Type B pancreatic cell (in vitro differentiated cells): ENCODE data around the gene TMIGD2. TPM values are rescaled to one million over a fixed set of nuclear protein-coding genes. Genes with fewer than 3 reads are reported as not detected.
"Not testable (repeated sequence)": the region's sequence is repeated elsewhere in the genome, so short reads cannot be mapped to it uniquely, and the experiment has no call there.

Experiments
- DNase-seq: peaks from one replicate; pipeline ENCODE4 v3.0.0; 2021; ENCODE audit warnings: mixed read lengths; ENCODE audit not compliant: unreplicated experiment; ENCODE audit errors: extremely low spot score
- H3K27ac Mint-ChIP-seq: 2 replicates; pipeline ENCODE4 v1.8.0; 2021; ENCODE audit warnings: mild to moderate bottlenecking, mixed read lengths
- H3K27me3 Mint-ChIP-seq: 2 replicates; pipeline ENCODE4 v1.8.0; 2021; ENCODE audit warnings: mixed read lengths
- H3K36me3 Mint-ChIP-seq: 2 replicates; pipeline ENCODE4 v1.8.0; 2021; ENCODE audit warnings: mixed read lengths
- H3K4me1 Mint-ChIP-seq: one replicate; pipeline ENCODE4 v1.8.0; 2021; ENCODE audit warnings: mixed read lengths; ENCODE audit not compliant: unreplicated experiment
- H3K4me3 Mint-ChIP-seq: 2 replicates; pipeline ENCODE4 v1.8.0; 2021; ENCODE audit warnings: mild to moderate bottlenecking, mixed read lengths
- H3K9me3 Mint-ChIP-seq: 2 replicates; pipeline ENCODE4 v1.8.0; 2021; ENCODE audit warnings: mixed read lengths
- total RNA-seq: library from RNA; stranded (reverse); gene quantifications from 2 replicates; pipeline ENCODE4 v1.2.1, GENCODE V29; 2021; ENCODE audit warnings: low replicate concordance
- TF ChIP-seq, protein P1 (sequence below): fragments of 200-600 bp; sonication (generic); conservative IDR thresholded peaks from 2 replicates; pipeline ENCODE4 v1.5.0; 2021; ENCODE audit warnings: antibody characterized with exemption, mild to moderate bottlenecking

Gene TMIGD2
- total RNA-seq, 1 donor from 2014 or later, result not detected

DNA sequence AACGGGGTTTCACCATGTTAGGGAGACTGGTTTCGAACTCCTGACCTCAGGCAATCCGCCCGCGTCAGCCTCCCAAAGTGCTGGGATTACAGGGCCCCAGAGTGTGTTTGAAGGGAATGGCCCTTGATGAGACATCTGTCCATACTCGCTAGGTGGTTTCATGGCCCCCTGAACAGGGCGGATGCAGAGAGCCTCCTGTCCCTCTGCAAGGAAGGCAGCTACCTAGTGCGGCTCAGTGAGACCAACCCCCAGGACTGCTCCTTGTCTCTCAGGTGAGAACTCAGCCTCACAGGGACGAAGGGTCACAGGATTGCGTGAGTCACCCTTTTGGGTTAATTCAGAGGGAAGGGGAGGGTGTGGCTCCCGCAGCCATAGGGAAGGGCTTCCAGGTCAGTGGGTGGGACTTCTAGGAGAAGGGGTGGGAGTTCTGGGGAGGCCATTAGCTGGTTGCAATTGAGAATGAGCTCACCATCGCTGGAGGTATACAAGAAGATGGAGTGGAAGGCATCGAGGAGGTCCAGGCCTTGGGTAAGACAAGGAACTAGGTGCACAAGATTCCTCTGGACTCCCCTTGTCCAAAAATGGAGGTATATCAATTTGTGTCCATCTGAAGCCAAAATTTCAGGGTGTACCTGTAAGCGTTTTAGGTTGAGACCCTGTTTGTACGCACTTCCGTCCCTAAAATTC lies 14.0 kb downstream of the TMIGD2 start:
- Mint-ChIP-seq H3K27ac (no peak overlapping the region), H3K4me1 (peaks cover 4% of the 10 kb centered on the region), H3K9me3 (no peaks in the 10 kb centered on the region), H3K36me3 (no peaks in the 10 kb centered on the region), H3K27me3 (peaks cover 14% of the 10 kb centered on the region), H3K4me3 (no peak overlapping the region)
- DNase-seq, result no peak
- TF ChIP-seq, protein P1, sequence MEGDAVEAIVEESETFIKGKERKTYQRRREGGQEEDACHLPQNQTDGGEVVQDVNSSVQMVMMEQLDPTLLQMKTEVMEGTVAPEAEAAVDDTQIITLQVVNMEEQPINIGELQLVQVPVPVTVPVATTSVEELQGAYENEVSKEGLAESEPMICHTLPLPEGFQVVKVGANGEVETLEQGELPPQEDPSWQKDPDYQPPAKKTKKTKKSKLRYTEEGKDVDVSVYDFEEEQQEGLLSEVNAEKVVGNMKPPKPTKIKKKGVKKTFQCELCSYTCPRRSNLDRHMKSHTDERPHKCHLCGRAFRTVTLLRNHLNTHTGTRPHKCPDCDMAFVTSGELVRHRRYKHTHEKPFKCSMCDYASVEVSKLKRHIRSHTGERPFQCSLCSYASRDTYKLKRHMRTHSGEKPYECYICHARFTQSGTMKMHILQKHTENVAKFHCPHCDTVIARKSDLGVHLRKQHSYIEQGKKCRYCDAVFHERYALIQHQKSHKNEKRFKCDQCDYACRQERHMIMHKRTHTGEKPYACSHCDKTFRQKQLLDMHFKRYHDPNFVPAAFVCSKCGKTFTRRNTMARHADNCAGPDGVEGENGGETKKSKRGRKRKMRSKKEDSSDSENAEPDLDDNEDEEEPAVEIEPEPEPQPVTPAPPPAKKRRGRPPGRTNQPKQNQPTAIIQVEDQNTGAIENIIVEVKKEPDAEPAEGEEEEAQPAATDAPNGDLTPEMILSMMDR, result no peak

DNA sequence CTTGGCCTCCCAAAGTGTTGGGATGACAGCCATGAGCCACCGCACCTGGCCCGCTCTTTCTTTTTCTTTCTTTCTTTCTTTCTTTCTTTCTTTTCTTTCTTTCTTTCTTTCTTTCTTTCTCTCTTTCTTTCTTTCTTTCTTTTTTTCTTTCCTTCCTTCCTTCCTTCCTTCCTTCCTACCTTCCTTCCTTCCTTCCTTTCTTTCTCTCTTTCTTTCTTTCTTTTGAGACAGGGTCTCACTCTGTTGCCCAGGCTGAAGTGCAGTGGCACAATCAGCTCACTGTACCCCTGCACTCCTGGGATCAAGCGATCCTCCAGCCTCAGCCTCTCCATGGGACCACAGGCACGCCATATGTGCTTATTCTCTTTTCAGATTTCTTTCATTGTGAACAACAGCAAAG lies 16.0 kb downstream of the TMIGD2 start:
- not testable (repeated sequence) for DNase-seq, H3K27ac Mint-ChIP-seq
- H3K27me3 Mint-ChIP-seq, result peaks cover 29% of the 10 kb centered on the region

DNA sequence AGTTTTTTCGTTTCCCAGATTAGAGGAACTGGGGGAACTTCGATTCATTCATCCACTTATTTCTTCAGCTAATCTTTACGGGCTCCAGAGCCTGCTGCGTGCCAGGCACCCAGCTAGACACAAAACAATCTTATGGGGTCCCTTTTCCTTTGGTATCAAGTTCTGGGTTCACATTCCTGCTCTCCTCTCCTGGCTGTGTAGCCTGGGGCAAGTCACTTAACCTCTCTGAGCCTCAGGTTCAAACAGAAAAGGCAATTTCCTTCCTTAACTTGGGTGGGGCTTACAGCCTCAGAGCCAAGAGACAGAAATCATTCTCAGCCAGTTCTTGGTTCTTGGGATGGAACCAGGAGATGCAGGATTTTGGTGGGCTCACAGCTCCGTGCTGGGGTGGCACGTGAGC lies 17.2 kb downstream of the TMIGD2 start:
- DNase-seq, result no peak
- Mint-ChIP-seq H3K36me3 (no peaks in the 10 kb centered on the region), H3K4me1 (no peaks in the 10 kb centered on the region), H3K9me3 (no peaks in the 10 kb centered on the region), H3K27me3 (peaks cover 40% of the 10 kb centered on the region), H3K4me3 (no peak overlapping the region), H3K27ac (no peak overlapping the region)
- TF ChIP-seq, protein P1, result no peak

More for the DNA sequence above, 16.0 kb downstream of the TMIGD2 start:
- not testable (repeated sequence) for H3K36me3 Mint-ChIP-seq, H3K4me3 Mint-ChIP-seq, H3K9me3 Mint-ChIP-seq, H3K4me1 Mint-ChIP-seq

DNA sequence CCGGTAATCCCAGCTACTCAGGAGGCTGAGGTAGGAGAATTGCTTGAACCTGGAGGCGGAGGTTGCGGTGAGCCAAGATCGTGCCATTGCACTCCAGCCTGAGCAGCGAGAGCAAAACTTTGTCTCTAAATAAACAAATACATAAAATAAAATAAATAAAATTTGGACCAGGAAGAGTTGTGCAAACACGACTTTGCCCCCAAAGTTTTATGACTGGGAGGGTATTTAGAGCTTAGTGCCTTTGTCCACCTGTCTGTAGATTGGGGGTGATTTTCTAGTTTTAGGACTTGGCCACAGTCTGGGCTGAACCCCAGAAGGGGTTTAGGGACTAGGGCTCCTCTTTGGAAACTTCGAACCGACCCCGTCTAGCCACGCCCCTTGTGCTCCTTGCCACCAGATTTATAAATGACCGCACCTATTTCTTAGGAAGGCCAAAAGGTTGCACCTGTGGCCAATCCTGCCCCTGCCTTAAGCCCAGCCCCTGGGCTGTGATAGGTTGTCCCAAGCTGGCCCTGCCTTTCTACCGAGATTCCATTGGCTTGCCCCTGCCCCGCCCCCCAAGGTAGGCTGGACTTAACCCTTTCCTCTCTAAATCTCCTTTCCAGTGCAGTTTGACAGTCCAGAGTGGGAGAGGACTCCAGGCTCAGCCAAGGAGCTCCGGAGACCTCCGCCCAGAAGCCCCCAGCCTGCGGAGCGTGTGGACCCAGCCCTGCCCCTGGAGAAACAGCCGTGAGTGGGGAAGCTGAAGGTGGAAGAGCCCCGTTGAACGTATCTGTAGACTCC lies 17.8 kb downstream of the TMIGD2 start:
- Mint-ChIP-seq H3K27me3 (peaks cover 44% of the 10 kb centered on the region), H3K36me3 (no peaks in the 10 kb centered on the region), H3K4me3 (no peak overlapping the region), H3K27ac (no peak overlapping the region), H3K9me3 (no peaks in the 10 kb centered on the region), H3K4me1 (no peaks in the 10 kb centered on the region)
- TF ChIP-seq, protein P1, result no peak
- no peak for DNase-seq

DNA sequence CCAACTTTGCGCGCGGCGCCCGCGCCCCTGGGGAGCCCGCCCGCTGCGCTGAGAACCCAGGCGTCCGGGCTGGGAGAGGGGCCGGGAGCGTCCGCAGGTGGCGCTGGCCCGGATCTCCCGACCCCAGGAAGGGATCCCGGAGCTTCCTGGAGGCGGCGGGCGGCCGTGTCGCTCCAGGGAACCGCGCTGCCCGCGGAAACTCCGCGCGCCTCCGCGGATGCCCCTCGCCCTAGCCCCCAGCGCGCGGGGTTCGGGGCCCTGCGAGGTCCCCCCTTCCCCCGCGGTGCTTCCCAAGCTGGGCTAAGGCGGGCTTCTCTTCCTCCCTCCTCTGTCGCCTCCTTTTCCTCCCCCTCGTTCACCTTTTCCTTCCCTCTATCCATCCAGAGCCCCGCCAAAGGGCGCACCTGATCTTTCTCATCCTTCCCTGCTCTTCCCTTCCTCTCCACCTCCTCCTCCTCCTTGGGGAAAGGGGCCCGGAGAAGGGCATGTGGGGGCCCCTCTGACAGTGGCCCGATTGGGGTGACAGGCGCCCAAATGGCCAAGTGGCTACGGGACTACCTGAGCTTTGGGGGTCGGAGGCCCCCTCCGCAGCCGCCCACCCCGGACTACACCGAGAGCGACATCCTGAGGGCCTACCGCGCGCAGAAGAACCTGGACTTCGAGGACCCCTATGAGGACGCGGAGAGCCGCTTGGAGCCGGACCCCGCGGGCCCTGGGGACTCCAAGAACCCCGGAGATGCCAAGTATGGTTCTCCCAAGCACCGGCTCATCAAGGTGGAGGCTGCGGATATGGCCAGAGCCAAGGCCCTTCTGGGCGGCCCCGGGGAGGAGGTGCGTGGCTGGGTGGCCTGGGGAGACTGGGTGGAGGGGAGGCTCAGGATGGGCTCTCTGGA lies 22.4 kb downstream of the TMIGD2 start:
- H3K27me3 Mint-ChIP-seq, result peaks cover 55% of the 10 kb centered on the region

More for the DNA sequence above, 22.4 kb downstream of the TMIGD2 start:
- Mint-ChIP-seq H3K4me3 (peak overlapping the region; percentile 80), H3K9me3 (no peaks in the 10 kb centered on the region), H3K27ac (no peak overlapping the region), H3K36me3 (no peaks in the 10 kb centered on the region), H3K4me1 (no peaks in the 10 kb centered on the region)
- TF ChIP-seq, protein P1, result no peak
- no peak for DNase-seq
